GM12801 (cell line): Measurements from ENCODE around the gene EXD2.

Experiments
- CTCF ChIP-seq: IDR thresholded peaks from one replicate; pipeline ENCODE4 v1.5.1; 2011; ENCODE audit warnings: control low read depth; ENCODE audit not compliant: insufficient read length; ENCODE audit errors: extremely low read depth

The EXD2 gene

GRCh38 chr14:69288011-69288771, 96.9 kb downstream of the EXD2 start:
- TF ChIP-seq CTCF: no peak

DNA sequence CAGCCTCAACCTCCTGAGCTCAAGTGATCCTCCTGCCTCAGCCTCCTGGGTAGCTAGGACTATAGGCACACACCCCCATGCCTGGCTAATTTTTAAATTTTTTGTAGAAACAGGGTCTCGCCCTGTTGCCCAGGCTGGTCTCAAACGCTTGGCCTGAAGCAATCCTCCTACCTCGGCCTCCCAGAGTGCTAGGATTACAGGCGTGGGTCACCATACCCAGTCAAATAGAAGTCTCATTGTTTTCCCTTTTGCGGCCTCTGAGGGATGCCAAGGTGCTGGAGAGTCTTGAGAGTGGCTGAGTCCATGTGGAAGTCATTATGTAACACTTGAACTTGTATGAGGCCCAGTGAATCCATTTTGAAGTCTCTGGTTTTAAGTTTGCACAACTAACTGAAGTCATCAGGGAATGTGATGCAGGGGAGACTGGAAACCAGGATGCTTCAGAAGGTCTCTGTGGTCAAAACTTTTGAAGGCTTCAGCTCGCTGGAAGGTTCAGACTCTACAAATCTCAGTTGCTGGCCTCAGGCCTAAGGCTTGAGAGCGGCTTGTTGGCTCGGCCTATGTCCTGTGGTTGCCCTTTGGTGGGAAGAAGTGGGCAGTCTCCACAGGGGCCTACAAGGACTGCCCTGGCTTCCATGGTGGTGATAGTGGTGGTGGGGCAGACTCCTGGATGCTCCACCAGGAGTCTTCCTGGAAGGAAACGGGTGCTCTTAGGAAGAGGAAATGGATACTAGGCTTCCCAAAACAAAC, 97.8 kb downstream of the EXD2 start:
- no peak for TF ChIP-seq CTCF

DNA sequence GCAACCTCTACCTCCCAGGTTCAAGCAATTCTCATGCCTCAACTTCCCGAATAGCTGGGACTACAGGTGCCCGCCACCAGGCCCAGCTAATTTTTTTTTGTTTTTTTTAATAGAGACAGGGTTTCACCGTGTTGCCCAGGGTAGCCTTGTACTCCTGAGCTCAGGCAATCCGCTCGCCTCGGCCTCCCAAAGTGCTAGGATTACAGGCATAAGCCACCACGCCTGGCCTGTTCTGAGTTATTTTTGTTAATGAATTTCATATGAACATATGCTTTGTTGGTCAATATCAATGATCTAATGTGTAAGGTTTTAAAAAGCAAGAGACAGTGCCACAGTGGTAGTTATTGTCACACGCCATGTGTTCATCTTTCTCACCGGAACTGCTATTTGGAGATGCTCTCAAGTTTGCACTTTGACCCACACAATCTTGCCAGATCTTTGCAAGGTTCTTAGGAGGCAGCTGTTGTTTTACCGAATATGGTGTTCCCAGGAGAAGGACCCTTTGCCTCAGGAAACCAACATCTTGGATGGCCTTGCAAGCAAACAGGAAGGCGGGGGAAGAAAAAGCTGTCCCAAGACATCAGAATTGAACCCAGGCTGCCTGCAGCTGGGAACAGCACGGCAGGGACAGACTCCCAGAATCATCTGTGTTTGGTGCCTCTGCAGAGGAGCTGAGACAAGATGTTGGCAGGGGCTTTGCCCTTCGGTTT, 98.7 kb downstream of the EXD2 start:
- TF ChIP-seq CTCF: no peak

GRCh38 chr14:69291396-69291795, 100.1 kb downstream of the EXD2 start:
- no peak for TF ChIP-seq CTCF

DNA sequence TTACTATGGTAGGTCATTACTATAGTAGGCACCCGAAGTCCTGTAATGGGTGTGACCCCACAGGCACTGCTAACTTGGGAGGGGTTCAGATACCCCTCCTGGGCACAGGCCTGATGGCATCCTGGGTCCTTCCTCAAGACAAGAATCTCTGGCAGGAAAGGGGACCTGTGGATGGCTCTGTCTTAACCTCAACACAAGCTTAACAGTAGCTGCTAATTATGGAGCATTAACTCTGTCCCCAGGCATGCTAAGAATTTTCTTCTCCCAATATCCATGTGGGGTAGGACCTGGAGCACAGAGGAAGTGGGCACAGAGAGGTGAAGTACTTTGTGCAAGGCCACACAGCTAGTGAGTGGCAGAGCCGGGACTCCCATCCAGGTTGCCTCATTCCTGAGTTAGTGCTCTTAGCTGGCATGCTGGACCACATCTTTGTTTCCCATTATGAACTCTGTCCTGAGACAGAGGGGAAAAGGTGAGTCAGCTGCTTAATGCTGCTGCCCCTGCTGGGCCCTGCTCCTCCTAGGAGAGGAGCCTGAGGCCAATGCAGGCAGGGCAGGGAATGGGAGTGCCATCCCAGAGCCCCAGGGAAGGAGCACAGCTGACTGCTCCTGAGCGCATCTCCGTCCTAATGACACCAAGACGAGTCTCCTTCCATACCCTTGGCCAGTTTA, 100.7 kb downstream of the EXD2 start:
- no peak for TF ChIP-seq CTCF
